ENCODE results near the gene IMPA2.
"Not testable (repeated sequence)": the region's sequence is repeated elsewhere in the genome, so short reads cannot be mapped to it uniquely, and the experiment has no call there.

The IMPA2 gene

DNA sequence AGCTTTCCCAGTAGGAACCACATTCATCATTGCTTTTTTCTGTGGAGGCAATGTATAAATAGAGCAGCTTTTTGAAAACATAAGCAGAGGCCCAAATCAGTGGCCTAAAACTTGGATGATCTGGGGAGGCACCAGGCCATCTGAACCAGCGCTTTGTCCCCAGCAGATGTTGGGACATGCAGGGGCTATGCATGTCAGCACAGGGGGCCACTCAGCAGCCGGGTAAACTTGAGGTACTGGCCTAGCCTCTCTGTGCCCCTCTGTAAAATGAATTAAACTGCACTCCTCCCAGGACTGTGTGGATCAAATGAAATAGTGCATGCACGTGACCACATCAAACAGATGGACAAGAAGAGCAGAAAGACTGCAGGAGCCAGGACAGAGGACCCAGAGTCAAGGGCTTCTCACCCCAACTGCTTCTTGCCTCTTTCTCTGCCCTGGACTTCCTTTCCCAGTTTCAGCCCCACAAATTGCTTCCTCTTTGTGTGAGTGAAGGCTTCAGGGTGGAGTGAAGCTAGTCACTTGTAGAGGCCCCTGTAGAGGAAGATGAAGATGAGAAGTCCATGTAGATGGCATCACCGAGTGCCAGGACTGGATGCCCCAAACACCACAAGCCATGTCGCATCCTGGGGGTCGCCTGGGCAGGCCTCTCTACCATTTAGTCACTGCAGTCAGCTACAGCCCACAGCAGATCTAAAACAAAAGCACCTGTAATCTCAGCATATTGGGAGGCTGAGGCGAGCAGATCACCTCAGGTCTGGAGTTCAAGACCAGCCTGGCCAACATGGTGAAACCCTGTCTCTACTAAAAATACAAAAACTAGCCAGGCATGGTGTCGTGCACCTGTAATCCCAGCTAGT lies 53.2 kb downstream of the IMPA2 start:
- TF ChIP-seq, protein P1, sequence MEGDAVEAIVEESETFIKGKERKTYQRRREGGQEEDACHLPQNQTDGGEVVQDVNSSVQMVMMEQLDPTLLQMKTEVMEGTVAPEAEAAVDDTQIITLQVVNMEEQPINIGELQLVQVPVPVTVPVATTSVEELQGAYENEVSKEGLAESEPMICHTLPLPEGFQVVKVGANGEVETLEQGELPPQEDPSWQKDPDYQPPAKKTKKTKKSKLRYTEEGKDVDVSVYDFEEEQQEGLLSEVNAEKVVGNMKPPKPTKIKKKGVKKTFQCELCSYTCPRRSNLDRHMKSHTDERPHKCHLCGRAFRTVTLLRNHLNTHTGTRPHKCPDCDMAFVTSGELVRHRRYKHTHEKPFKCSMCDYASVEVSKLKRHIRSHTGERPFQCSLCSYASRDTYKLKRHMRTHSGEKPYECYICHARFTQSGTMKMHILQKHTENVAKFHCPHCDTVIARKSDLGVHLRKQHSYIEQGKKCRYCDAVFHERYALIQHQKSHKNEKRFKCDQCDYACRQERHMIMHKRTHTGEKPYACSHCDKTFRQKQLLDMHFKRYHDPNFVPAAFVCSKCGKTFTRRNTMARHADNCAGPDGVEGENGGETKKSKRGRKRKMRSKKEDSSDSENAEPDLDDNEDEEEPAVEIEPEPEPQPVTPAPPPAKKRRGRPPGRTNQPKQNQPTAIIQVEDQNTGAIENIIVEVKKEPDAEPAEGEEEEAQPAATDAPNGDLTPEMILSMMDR (conservative IDR thresholded peaks at IDR 0.05; ENCODE audit: low read depth, low read length) = no peak

DNA sequence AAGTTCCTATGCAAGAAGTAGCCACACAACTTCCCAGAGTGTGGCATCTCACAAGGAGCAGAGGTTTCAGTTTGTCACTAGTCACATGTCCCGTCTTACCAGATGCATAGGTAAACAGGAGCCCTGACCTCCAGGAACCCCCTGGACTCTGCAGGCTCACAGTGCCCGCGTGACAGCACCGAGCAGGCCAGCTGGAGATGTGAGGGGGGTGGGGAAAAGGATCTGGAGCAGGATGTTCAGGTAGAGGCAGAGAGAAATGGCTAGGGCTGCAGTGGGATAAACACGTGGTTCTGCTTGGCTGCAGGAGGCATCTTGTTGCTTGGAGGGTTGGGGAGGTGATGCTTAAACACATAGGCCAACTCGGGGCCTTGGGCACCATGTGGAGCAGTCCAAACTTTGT lies 54.2 kb downstream of the IMPA2 start:
- no peak overlapping the region for H3K4me3 ChIP-seq (ENCODE audit: low read depth, low read length)
- DNase-seq (ENCODE audit: low read depth) = no peak
- TF ChIP-seq, protein P1 (conservative IDR thresholded peaks at IDR 0.05; ENCODE audit: low read depth, low read length) = no peak

More for the DNA sequence above, 53.2 kb downstream of the IMPA2 start:
- DNase-seq (ENCODE audit: low read depth) = no peak
- H3K4me3 ChIP-seq (ENCODE audit: low read depth, low read length) = no peak overlapping the region

DNA sequence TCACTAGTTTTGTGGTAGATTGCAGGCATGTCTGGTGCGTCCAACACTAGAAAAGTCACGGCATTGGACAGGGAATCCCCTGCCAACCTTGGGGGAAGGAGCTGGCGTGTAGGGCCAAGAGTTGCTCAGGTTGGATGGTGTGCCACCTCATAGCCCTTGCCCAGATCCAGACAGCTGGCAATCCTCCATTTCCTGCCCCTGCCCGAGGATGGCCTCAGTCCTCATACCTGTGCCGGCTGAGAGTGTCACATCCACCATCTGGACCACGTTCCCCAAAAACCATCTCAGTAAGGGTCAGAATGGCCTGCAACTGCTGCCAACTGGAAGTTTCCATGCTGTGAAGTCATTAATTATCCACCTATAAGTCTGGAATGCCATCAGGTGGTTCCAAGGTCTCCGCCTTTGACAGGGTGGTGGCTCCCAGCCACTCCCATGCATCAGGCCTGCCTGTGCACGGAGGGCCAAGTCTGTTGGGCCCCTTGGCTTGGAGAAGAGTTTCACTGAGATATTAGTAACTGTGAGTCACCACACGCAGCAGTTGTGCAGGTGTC lies 55.0 kb downstream of the IMPA2 start:
- TF ChIP-seq, protein P1 (conservative IDR thresholded peaks at IDR 0.05; ENCODE audit: low read depth, low read length) = no peak
- DNase-seq (ENCODE audit: low read depth) = no peak
- H3K4me3 ChIP-seq (ENCODE audit: low read depth, low read length) = no peak overlapping the region

DNA sequence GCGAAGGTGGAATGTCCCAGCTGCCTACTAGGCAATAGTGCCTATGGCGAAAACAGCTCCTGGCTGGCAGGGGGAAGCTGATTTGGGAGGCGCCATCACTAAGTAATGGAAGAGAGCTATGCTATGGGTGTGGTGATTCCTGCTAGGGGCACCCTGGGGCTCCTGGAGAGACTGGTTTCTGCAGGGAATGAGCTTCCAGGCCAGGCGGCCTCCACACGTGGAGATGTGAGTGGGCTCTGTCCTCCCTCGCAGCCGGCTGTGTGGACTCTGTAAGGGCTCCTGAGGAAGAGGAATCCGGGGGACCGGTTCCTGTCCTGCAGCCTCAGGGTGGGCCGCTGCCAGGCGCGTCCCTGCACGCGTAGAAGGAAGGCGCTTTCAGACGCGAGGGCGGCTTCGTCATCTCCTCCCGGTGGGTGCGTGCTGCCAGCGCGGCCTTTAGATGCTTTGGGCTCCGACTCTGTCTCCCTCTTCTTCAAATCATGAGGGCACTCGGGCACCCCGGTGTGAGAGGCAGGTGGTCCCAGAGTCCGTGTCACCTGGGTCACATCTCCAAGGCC lies 56.9 kb downstream of the IMPA2 start:
- DNase-seq (ENCODE audit: low read depth) = no peak

DNA sequence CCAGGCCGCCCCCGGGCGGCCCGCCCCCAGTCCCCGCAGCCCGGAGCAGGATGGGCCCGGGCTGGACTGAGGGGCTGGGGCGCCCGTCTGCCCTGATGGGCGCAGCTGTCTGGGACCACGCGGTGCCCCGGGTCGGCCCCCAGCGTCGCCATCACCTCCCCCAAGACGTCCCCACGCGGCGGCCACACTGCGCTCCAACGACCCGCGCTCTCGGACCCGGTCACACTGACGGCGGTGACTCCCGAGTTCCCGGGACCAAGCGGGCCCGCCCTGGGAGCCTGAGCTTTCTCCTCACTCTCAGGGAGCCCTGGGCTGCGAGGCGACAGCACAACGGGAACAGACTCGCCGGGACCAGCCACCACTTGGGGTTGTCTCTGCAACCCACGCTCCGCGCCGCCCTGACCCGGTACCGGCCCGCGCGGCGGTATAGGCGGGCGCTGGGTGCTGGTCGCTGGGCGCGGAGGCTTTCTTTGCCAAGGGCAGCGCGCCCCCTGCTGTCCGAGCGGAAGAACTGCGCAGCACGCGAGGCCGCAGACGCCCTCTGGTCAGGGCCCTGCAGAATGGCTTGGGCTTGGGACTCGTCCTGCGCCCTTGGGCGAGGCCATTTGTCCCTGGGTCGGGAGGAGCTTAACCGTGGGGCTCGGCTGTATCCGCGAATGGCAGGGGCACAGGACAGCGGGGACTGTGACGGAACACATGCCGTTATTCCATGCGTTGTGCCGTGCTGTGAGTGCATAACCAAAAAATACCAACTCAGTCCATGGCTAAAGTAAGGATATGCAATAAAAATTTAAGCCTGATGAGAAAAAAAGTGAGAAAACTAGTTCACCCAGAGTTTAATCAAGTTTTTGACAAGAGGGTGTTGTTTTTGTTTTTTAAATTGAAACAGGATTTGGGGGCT lies 57.6 kb downstream of the IMPA2 start:
- H3K4me3 ChIP-seq (ENCODE audit: low read depth, low read length) = peak overlapping the region; percentile 63
- TF ChIP-seq, protein P1 (conservative IDR thresholded peaks at IDR 0.05; ENCODE audit: low read depth, low read length) = peak; percentile 79
- peak; percentile 80 for DNase-seq (ENCODE audit: low read depth)

More for the DNA sequence above, 56.9 kb downstream of the IMPA2 start:
- no peak overlapping the region for H3K4me3 ChIP-seq (ENCODE audit: low read depth, low read length)
- TF ChIP-seq, protein P1 (conservative IDR thresholded peaks at IDR 0.05; ENCODE audit: low read depth, low read length) = no peak

DNA sequence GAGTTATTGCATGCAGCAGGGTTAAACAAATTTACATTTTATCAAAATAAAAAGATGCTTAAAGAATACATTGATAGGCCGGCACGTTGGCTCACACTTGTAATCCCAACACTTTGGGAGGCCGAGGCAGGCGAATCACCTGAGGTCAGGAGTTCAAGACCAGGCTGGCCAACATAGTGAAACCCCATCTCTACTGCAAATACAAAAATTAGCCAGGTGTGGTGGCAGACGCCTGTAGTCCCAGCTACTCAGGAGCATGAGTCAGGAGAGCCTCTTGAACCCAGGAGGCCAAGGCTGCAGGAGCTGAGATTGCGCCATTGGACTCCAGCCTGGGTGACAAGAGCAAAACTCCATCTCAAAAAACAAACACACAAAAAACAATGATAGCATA lies 58.2 kb downstream of the IMPA2 start:
- H3K4me3 ChIP-seq (ENCODE audit: low read depth, low read length); DNase-seq (ENCODE audit: low read depth): not testable (repeated sequence)

DNA sequence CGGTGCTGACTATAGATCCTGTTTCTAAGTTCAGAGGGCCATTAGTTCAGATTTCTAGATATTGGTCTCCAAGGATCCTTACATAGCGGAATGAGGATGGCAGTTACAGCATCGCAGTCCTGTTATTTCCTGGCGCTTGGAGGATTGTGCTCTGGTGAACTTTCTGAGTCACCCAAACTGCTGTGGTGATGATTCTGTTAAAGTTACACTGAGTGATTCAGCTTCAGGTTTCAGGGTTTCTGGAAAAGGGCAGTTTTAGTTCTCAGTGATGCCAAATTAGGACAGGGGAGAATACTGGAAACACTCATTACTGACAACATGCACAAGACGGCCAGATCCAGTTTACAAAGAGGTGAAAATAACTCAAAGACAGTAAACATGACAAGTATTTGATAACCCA lies 60.3 kb downstream of the IMPA2 start:
- DNase-seq (ENCODE audit: low read depth) = peak; percentile 95
- no peak overlapping the region for H3K4me3 ChIP-seq (ENCODE audit: low read depth, low read length)
- TF ChIP-seq, protein P1 (conservative IDR thresholded peaks at IDR 0.05; ENCODE audit: low read depth, low read length) = no peak

All from choroid plexus epithelial cell (primary cell).